GM18517 (cell line): ENCODE results near the gene POLRMT.
"Not testable (repeated sequence)": the region's sequence is repeated elsewhere in the genome, so short reads cannot be mapped to it uniquely, and the experiment has no call there.

Experiments
- ATAC-seq: cut with Tn5 transposase; IDR thresholded peaks from one replicate; pipeline ENCODE4 v1.9.1; 2021; ENCODE audit warnings: mild to moderate bottlenecking, moderate library complexity; ENCODE audit not compliant: unreplicated experiment

Gene POLRMT

GRCh38 chr19:613732-614567, 19.4 kb downstream of the POLRMT start:
- ATAC-seq, result no peak

- no peak for ATAC-seq
Observed at GRCh38 chr19:612941-613340, 20.4 kb downstream of the POLRMT start.

GRCh38 chr19:611481-611868, 21.9 kb downstream of the POLRMT start:
- no peak for ATAC-seq

GRCh38 chr19:610801-611480, 22.4 kb downstream of the POLRMT start:
- ATAC-seq, result no peak

- ATAC-seq, result no peak
Observed at GRCh38 chr19:610071-610800, 23.1 kb downstream of the POLRMT start.

- no peak for ATAC-seq
Observed at GRCh38 chr19:609004-609346, 24.4 kb downstream of the POLRMT start.

- ATAC-seq, result no peak
Observed at GRCh38 chr19:608155-609003, 25.0 kb downstream of the POLRMT start.

GRCh38 chr19:607301-608154, 25.8 kb downstream of the POLRMT start:
- no peak for ATAC-seq

- not testable (repeated sequence) for ATAC-seq
Observed at GRCh38 chr19:605061-605971, 28.0 kb downstream of the POLRMT start.

- no peak for ATAC-seq
Observed at GRCh38 chr19:604355-604754, 29.0 kb downstream of the POLRMT start.

GRCh38 chr19:603779-604178, 29.6 kb downstream of the POLRMT start:
- not testable (repeated sequence) for ATAC-seq

GRCh38 chr19:603302-603639, 30.1 kb downstream of the POLRMT start:
- not testable (repeated sequence) for ATAC-seq

- no peak for ATAC-seq
Observed at GRCh38 chr19:602391-603301, 30.7 kb downstream of the POLRMT start.

GRCh38 chr19:601790-602189, 31.5 kb downstream of the POLRMT start:
- ATAC-seq, result no peak

- ATAC-seq, result no peak
Observed at GRCh38 chr19:601310-601709, 32.0 kb downstream of the POLRMT start.

GRCh38 chr19:597406-598315, 35.7 kb downstream of the POLRMT start:
- ATAC-seq, result no peak

GRCh38 chr19:596263-596655, 37.1 kb downstream of the POLRMT start:
- no peak for ATAC-seq
